ENCODE results near the gene GABPB1.

GABPB1 gene

DNA sequence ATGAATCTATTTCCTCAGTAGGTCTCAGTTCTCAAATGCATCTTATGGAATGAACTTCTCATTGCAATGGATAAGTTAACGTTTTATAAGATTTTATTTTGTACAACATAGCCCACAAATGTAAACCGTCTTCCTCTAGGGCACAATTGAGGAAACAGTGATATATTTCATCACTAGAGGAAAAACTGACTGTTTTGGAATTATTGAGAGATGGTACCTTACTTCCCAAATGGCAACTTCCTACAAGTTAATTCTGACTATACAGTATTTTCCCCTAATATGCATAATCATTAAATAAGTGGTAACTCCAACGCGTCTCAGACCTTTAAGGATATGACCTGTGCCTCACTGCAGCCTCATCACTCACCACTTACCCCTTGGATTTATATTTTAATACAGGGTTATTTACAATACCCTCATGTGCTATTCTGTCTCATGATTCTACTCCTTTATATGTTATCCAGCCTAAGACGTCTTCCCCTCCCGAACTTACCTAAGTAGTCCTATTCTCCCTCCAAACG is 13.3 kb downstream of the GABPB1 start:
- no peak for DNase-seq

DNA sequence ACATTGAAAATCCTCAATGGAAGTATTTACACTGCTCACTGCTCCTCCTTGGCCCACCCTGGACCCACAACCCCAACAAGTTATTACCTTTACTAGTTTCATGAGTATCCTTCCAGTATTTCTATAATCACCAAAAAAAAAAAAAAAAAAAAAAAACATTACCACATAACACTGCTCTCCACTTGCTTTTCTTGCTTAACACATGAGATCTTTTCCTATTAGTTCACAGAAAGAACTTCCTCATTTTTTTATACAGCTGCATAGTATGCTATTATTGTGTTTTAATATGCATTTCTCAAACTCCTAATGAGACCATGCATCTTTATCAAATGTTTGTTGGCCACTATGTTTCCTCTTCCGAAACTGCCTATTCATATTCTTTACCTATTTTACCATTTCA is 14.6 kb downstream of the GABPB1 start:
- DNase-seq = peak; percentile 61 to 85

DNA sequence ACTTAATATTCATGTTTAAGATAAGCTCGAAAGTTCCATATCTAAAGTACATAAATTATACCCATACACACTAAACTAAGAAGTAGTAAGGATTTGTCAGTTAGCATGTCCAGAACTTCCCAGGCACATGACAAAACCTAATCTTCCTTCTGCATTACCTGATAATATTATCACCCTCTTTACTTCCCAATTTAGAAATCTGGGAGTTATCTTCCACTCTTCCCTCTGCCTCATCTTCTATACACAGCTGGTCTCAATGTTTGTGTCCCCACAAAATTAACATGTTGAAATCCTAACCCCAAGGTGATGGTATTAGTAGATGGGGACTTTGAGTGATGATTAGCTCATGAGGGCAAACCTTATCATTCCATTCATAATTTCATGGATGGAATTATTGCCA is 15.3 kb downstream of the GABPB1 start:
- DNase-seq = no peak

DNA sequence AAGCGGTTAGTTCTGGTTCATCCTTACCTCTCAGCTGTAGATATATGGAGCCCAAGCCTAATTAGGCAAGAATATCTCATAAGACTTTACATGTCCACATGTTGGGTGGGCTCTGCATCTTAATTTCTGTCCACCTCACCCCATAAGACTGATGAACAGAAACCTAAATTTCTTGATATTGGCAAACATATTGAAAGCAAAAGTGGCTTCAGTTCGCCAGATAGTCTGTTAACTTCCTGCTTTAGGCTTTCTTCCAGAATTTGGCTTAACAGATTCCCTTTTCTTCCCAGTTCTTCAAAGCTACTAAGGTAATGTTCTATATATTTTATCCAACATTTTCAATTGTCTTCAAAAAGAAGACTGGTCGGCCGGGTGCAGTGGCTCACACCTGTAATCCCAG is 19.7 kb downstream of the GABPB1 start:
- no peak for DNase-seq

DNA sequence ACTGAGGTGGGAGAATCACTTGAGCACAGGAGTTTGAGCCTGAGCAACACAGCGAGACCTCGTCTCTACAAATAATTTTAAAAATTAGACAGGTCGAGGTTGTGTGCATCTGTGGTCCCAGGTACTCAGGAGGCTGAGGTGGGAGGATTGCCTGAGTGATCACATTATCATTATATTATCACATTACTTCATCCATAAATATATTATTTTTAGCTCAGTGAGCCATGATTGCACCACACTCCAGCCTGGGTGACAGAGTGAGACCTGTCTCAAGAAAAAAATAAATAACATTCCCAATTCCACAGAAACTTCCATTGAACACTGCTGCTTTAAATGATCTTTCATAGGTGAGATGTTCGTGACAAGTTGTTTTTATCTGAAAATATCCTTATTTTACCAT is 21.8 kb downstream of the GABPB1 start:
- DNase-seq = no peak

DNA sequence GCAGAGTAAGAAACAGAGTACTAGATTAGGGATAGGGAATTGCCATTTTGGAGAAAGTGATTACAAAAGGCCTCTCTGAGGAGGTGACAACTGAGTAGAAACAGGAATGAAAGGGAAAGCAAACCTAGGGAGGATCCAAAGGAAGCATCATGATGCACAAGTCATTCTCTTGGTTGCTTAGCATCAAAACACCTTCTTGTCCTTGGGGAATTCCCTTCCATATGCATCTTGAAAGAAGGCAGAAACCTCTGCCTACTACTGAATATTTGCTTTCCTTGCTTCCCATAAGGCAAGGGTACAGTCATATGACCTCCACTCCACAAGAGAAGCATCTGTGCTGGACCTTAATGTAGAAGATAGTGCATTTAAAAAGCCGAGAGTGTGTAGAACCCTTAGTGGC is 24.1 kb downstream of the GABPB1 start:
- DNase-seq = no peak

DNA sequence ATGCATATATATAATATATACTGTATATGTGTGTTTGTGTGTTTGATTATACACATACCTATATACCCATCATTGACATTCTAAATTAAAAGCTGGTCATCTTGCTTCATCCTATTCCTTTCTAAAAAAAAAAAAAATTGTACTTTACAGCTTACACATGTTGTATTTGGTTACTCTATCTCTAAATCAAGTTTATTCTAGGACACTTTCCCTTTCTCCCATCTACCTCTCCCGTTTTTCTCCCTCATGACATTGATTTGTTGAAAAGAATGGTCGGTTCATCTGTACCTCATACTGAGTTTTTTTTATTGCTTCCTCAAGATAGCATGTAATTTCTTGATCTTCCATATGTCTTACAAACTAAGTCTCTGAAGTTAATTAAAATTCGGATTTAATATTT is 26.9 kb downstream of the GABPB1 start:
- DNase-seq = no peak

DNA sequence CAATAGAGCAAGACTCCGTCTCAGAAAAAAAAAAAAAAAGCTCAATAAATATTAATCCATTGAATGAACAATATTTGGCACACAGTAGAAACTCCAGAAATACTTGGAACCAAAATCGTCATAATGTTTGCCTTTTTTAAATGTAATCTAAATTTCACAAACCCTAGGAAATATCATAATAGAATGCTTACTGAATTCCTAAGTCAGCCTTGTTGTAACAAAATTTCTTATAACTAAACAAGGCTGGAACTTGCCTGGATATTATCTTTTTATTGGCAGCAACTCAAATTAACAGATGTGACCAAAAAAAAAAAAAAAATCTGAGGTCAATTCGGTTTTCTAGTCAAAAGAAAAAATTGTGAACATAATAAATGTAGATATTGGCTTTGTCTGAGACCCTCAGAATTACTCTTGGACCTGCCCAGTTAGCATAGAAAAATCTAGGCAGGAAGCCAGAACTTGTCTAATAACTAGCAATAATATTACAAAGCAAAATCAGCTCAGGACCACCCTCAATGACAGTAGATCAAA is 33.3 kb downstream of the GABPB1 start:
- no peak for DNase-seq

DNA sequence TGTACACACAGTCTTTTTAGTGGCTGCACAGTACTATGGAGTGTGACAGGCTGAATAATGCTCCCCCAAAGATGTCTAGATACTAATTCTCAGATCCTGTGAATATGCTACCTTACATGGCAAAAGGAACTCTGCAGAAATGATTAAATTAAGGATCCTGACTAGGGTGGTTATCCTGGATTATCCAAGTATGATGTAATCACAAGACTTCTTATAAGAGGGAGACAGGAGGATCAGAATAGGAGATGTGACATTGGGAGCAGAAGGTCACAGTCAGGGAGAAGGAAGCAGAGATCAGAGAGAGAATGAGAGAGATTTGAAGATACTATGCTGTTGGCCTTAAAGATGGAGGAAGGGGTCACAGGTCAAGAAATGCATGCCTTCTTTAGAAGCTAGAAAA is 34.5 kb downstream of the GABPB1 start:
- DNase-seq = no peak

DNA sequence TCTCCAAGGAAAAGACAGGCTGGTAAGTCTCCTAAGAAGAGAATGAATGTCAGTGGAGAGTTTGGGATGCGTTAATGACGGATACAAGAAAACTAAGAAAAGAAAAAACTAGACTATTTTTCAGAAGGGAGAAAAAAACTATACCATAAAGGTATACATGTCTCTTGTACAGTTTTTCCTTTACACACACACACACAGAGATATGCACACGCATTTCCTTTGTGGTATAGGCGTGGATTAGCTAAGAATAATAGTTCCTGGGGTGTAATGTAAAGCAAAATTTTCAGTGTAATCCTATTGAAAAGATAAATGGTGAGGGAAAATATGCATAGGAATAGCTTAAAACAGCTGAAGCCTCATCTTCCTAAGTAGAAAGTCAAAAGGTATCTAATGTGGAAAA is 36.3 kb downstream of the GABPB1 start:
- DNase-seq = no peak

DNA sequence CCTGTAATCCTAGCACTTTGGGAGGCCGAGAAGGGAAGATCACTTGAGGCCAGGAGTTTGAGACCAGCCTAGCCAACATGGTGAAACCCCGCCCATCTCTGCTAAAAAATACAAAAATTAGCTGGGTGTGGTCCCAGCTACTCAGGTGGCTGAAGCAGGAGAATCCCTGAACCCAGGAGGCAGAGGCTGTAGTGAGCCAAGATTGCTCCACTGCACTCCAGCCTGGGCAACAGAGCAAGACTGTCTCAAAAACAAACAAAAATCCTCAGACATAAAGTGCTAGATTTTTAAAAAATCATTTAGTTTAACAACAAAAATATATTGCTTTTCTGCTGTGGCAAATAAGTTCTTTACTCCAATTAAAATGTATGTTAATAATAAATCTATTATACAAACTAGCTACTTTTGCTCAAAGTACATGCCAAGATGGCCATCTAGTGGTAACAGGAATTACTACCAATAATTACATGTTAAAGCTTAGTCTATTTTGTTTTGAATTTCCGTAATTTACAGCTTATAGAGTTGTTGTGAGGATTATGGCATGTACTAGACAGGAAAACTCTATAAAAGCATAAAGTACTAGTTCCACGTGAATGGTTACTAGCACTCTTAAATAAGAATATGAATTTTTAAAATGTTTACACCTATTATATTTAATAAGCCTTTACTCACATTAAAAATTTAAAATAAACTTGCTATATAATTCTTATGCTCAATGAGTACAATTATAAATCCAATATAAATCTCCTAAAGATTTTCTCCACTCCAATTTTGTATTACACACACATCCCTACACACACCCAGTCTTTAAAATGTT is 39.0 kb downstream of the GABPB1 start:
- DNase-seq = peak; percentile 69 to 70

DNA sequence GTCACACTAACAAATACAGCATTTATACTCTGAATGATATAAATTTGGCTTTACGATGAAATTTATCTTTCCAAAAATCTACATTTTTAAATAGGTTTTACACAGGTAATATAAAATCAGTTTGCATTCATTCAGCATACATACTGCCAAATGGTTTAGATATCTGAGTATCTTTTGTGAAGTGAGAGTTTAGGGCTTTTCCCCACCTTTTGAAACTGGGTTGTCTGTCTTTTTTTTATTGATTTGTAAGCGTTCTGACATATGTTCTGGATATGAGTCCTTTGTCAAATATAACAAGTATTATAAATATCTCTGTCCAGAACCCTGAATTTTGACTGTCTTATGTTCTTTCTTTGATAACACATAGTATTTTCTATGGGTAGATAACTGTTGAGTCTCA is 42.4 kb downstream of the GABPB1 start:
- DNase-seq = no peak

DNA sequence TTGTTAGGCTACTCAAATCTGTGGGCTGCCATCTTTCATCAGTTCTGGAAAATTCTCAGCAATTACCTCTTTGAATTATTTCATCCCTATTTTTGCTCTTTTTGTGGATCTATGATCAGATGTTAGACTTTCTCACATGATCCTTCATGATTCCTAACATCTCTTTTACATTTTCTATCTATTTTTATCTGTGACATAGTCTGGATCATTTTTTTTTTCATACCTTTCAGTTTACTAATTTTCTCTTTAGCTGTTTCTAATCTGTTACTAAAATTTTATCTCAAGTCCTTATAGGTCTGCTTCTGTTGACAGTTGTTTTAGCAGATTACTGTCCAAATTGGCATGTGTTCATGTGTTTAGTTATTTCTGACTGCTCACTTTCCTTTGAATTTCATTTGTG is 47.2 kb downstream of the GABPB1 start:
- DNase-seq = no peak

DNA sequence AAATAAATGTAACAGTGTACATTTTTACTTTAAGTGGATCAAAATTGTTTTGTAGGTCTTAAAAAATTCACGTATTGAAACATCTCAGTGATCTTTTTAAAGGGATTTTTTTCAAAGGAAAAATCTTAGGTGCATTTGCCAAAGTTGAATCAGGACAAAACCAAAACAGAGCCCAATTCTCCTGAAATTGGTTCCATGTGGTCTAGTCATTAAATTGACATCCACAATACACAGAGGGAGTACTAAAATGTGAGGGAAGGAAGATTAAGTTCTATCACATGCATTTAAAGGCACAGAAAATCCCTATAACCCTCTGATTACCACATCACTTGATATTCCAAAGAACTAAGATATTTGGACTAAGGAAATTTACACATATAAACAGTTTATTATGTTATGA is 50.2 kb downstream of the GABPB1 start:
- no peak for DNase-seq

DNA sequence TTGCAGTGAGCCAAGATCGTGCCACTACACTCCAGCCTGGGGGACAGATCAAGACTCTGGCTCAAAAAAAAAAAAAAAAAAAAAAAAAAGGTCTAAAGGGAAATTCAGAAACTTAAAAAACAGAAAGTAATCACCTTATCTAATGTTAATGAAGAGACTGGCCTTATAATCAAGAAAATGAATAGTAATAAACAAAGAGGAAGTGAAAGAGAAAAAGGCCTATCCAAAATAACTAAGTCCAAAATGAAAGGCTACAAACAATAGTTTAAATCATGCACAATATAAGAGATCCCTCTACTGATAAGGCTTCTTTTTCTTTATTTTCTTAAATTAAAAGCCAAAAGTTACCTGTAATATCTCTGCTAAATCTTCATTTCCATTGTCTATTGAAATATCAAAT is 52.4 kb downstream of the GABPB1 start:
- DNase-seq = no peak

DNA sequence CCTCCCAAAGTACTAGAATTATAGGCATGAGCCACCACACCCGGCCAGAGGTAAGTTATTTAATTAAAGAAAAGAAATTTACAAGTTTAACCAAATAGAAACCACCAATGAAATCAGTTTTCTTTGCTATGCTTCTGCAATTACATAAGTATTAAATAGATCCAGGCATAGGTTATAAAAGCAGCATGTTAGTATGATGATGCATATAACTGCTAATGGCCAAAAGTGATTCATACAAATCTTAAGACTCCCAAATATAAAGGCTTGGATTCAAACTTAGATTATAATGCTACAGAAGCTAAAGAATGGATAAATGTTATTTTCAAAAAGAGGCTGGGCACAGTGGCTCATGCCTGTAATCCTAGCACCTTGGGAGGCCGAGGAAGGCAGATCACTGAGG is 56.7 kb downstream of the GABPB1 start:
- DNase-seq = no peak

DNA sequence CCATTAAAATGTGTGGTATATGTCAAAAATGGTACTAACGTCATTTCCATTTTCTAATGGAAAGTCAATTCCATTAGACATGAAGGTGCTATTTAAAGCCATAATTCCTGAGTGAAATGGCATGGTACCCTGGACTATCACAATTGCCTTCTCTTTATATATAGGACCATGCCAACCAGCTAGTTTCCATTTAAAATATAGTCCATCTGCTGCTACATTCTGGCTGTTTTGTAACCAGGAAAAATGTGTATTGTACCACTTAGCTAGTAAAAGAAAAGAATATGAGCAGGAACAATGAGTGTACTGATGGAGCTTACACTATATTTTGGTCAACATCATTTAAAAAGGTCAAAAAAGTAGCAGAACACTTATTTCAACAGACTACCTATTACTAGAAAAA is 59.0 kb downstream of the GABPB1 start:
- DNase-seq = no peak

DNA sequence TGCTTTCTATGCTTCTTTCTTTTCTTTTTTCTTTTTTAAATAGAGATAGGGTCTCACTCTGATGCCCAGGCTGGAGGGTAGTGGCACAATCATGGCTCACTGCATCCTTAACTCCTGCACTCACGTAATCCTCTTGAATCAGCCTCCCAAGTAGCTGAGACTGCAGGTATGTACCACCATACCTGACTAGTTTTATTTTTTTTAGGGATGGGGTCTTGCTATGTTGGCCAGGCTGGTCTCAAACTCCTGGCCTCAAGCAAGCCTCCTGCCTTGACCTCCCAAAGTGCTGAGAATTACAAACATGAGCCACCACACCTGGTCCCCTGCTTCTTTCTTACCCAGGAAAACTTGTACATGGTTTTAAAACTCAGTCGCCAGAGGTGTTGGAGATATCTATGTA is 65.2 kb downstream of the GABPB1 start:
- DNase-seq = no peak

DNA sequence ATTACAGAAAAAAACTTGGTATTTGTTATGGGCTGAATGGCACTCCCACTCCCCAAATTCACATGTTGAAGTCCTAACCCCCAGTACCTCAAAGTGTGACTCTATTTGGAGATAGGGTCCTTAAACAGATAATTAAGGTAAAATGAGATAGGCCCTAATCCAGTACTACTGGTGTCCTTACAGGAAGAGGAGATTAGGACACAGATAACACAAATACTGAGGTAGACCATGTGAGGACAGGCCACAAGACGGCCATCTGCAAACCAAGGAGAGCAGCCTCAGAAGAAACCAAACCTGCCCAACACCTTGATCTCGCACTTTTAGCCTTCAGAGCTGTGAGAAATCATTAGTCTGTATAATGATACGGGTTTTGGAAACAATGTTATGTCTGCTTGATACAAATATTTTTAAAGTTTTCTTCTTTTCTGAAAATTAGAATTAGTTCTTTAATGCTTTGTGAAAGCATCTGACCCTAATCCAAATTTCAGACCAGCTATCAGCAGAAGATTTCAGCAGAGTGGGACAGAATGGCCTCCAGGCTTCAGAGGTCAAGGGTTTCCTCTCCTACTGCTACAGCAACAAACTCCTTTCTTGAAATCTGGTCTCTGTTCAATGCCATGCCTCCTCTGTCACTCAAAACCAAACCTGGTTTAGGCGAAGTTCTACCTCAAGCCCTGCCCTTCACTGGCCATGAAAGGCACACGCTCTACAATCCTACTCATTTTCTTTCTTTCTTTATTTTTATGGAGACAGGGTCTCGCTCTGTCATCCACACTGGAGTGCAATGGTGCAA is 67.5 kb downstream of the GABPB1 start:
- no peak for DNase-seq

DNA sequence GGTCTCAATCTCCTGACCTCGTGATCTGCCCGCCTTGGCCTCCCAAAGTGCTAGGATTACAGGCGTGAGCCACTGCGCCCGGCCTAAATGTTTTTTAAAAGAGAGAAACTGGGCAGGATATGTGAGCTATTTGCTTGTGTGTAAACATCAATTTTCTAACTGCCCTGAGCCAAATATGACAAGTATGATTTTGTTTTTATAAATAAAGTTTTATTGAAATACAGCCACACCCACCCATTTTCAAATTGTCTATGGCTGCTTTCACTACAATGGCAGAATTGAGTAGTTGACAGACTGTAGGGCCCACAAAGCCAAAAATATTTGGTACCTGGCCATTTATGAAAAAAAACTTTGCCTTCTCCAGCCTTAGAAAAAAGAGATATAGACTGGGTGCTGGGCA is 73.6 kb downstream of the GABPB1 start:
- no peak for DNase-seq

DNA sequence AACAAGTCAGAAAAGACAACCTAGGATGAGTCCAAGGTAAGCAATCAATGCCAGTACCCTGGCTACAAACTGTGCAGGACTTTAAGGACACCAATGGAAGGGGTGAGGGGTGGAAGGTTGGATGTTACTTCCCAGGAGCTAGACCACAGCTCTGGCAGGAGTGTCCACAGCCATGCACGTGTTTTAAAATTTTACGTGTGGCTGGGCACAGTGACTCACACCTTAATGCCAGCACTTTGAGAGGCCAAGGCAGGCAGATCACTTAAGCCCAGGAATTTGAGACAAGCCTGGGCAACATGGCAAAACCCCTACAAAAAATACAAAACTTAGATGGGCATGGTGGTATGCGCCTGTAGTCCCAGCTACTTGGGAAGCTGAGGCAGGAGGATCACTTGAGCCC is 74.7 kb downstream of the GABPB1 start:
- no peak for DNase-seq

DNA sequence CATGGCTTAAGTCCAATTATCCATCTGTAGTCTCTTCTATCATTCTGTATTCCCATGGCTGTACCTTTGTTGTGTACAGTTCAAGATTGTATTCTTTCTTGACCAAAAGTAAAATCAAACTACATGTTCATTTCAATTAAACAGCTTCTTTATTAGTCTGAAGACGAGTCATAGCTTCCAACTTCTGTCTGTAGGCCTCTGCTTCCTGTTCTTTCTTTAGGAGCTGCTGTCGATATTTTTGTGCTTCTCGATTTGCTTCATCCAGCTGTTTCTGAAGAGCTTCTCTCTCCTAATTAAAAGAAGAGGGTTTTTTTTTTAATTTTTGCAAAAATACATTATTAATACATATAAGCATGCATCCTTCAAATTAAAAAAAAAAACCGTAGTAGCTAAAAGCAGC is 76.5 kb downstream of the GABPB1 start:
- DNase-seq = peak; percentile 59 to 66

DNA sequence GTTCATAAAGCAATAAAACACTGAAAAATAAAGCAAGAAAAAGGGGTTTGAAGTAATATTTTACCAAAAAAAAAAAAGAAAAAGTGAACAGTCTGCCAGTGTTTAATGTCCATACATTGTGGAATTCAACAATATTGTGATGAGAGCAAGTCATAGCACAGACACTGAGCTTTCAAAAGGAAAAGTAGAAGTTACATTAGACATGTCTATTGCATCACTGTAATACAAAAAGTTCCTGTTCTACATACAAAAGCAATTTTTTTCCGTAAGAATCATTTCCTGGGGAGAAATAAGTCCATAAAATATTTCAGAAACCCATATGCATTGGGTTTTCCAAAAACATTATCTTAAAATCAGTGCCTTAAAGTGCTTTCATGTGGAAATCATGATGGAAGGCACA is 77.6 kb downstream of the GABPB1 start:
- DNase-seq = peak in 1 of 2 experiments; percentile 7

DNA sequence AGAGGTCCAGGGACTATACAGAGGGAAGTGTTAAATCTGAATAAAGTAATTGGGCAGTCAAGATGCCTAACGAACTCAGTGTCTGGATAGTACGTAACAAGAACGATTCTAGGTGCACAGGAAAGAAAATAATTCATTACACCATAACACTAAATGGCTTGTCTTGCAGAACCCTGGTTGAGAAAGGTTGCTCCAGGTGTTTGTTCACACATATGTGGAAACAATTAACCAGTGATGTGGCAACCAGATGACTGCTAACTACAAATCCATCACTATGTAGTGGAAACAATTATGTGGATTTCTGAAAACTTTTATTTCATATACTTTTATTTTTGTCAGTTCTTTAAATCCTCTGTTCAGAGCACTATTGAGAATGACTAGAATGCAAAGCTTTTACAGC is 79.1 kb downstream of the GABPB1 start:
- DNase-seq = no peak

Measured in Kasumi-1 (cell line).